Prostate gland (tissue), 2 donors: ENCODE results near the gene PECR. TPM values are rescaled to one million over a fixed set of nuclear protein-coding genes. Genes with fewer than 3 reads are reported as not detected.

Experiments
- DNase-seq: peaks from one replicate; pipeline ENCODE4 v3.0.0-alpha.2; 2019; ENCODE audit warnings: low spot score
- H3K27ac ChIP-seq, 2 donors: fragments of 200-600 bp; sonication (generic); 2 replicates each; pipeline ENCODE4 v1.5.1; 2017 to 2019
- H3K27me3 ChIP-seq: fragments of 200-600 bp; sonication (generic); replicated peaks from 2 replicates; pipeline ENCODE4 v1.5.1; 2019; ENCODE audit not compliant: insufficient read depth
- H3K36me3 ChIP-seq, 2 donors: fragments of 200-600 bp; sonication (generic); 1 replicate in 1 of 2; 2 replicates in 1 of 2; pipeline versions ENCODE4 v1.5.1 to v1.8.1; 2017 to 2019
- H3K4me1 ChIP-seq: fragments of 200-600 bp; sonication (generic); replicated peaks from 2 replicates; pipeline ENCODE4 v1.5.1; 2019
- H3K4me3 ChIP-seq, 2 donors: fragments of 200-600 bp; sonication (generic); 2 replicates each; pipeline ENCODE4 v1.5.1; 2017 to 2019
- H3K9me3 ChIP-seq: fragments of 200-600 bp; sonication (generic); 2 replicates; pipeline ENCODE4 v1.5.1; 2017
- POLR2A ChIP-seq: fragments of 450-650 bp; IDR thresholded peaks from one replicate; pipeline ENCODE4 v1.6.1; 2016; ENCODE audit warnings: antibody characterized with exemption, mild to moderate bottlenecking
- POLR2AphosphoS5 ChIP-seq: sonication (generic); formaldehyde crosslinking; IDR thresholded peaks from one replicate; pipeline ENCODE4 v1.6.1; 2017; ENCODE audit warnings: antibody characterized with exemption
- WGBS: methylation state at CpG from one replicate; pipeline ENCODE4 v1.1.5; 2018; 5-methylcytosine and 5-hydroxymethylcytosine counted together
- intact Hi-C: fragments of 100-400 bp; cut with DNase I; formaldehyde crosslinking; loops from one replicate; pipeline ENCODE4 v1.14.2; 2022
- total RNA-seq, 2 donors: library from RNA; depleted of rRNA; stranded (reverse); fragments of >200 nt; gene quantifications; one replicate each; pipeline ENCODE4 v1.1.0, GENCODE V29; 2016
- TF ChIP-seq, protein P1 (sequence below), 4 experiments: fragments of 200-600 bp in 2 of 4; fragments of 450-650 bp in 2 of 4; sonication (generic) in 2 of 4; IDR thresholded peaks; 1 replicate in 3 of 4; 2 replicates in 1 of 4; pipeline ENCODE4 v1.5.1; 2016 to 2019; ENCODE audit warnings: antibody characterized with exemption in 4 of 4, mild to moderate bottlenecking in 2 of 4, moderate library complexity in 2 of 4

The PECR gene
- total RNA-seq, 2 donors from 2014 or later: 6.9 to 16.3 TPM

DNA sequence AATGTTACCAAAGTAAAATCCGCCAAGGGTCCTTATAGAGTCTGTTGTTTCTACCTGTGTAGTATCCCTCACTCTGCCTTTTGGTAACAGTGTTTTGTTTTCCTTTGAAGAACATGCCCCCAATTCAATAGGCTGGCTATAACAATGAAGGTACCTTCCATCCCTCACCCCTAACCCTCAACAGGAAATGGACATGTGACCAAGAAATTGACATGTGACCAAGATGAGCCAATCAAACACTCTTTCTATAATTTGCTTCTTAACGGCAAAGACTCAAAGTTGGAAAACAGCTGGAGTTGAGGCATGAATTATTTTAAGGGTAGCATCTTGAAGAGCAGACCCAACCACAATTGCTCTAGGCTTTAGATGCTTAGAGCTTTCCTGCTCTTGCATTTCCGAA, 62.9 kb downstream of the PECR start:
- WGBS: 95% methylated on average over 3 of the region's 3 CpGs
- intact Hi-C loops: no loop called here
- Histone ChIP-seq H3K27ac (no peak overlapping the region), H3K27me3 (no peaks in the 10 kb centered on the region), H3K4me1 (no peaks in the 10 kb centered on the region), H3K36me3 (no peaks in the 10 kb centered on the region), H3K9me3 (no peaks in the 10 kb centered on the region), H3K4me3 (no peak overlapping the region)
- DNase-seq: no peak
- no peak for TF ChIP-seq POLR2A
- TF ChIP-seq POLR2AphosphoS5: no peak
- TF ChIP-seq, protein P1, sequence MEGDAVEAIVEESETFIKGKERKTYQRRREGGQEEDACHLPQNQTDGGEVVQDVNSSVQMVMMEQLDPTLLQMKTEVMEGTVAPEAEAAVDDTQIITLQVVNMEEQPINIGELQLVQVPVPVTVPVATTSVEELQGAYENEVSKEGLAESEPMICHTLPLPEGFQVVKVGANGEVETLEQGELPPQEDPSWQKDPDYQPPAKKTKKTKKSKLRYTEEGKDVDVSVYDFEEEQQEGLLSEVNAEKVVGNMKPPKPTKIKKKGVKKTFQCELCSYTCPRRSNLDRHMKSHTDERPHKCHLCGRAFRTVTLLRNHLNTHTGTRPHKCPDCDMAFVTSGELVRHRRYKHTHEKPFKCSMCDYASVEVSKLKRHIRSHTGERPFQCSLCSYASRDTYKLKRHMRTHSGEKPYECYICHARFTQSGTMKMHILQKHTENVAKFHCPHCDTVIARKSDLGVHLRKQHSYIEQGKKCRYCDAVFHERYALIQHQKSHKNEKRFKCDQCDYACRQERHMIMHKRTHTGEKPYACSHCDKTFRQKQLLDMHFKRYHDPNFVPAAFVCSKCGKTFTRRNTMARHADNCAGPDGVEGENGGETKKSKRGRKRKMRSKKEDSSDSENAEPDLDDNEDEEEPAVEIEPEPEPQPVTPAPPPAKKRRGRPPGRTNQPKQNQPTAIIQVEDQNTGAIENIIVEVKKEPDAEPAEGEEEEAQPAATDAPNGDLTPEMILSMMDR (IDR thresholded peaks at IDR 0.05): no peak

DNA sequence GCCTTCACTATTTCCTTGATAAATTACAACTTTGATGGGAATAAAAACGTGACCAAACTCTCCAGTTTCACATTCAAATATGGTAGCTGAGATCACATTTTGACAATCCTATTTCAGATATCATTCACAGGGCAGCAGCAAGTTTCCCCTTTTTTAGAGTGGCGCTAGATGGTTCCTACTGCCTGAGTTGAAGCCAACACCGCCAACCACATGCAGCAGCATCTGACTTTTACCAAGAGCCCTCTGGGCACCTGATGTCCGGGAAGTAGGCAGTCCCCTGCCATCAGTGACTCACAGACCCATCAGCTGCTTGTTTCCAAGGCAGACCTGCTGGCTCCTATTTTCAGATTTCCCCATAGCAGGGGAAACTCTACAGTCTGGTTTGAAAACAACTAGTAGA, 64.2 kb downstream of the PECR start:
- no peak for DNase-seq
- Histone ChIP-seq H3K36me3 (no peaks in the 10 kb centered on the region), H3K4me1 (no peaks in the 10 kb centered on the region), H3K27ac (no peak overlapping the region), H3K27me3 (no peaks in the 10 kb centered on the region), H3K9me3 (no peaks in the 10 kb centered on the region), H3K4me3 (no peak overlapping the region)
- intact Hi-C loops: no loop called here
- no peak for TF ChIP-seq POLR2A
- TF ChIP-seq, protein P1 (IDR thresholded peaks at IDR 0.05): no peak
- WGBS: 89% methylated on average over 4 of the region's 4 CpGs

DNA sequence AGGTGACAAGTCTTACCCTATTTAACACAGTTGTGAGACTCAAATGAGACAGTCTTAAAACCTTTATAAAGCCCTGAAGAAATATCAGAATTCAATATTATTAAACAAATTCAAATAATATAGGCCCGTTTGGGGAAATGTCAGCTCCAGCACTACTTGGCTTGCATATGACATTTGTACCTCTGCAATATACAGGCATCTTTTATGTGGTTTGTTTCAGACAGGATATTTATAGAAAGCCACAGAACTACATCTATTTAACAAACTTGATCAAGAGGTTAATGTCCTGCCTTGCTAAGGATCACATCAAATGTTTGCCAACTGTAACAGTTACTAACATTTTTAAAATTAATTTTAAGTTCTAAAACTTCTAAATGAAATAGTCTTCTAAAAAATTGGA, 65.0 kb downstream of the PECR start:
- intact Hi-C loops: no loop called here
- TF ChIP-seq, protein P1 (IDR thresholded peaks at IDR 0.05): no peak
- TF ChIP-seq POLR2AphosphoS5: no peak
- no peak for TF ChIP-seq POLR2A
- 58% methylated on average over 1 of the region's 1 CpG for WGBS

DNA sequence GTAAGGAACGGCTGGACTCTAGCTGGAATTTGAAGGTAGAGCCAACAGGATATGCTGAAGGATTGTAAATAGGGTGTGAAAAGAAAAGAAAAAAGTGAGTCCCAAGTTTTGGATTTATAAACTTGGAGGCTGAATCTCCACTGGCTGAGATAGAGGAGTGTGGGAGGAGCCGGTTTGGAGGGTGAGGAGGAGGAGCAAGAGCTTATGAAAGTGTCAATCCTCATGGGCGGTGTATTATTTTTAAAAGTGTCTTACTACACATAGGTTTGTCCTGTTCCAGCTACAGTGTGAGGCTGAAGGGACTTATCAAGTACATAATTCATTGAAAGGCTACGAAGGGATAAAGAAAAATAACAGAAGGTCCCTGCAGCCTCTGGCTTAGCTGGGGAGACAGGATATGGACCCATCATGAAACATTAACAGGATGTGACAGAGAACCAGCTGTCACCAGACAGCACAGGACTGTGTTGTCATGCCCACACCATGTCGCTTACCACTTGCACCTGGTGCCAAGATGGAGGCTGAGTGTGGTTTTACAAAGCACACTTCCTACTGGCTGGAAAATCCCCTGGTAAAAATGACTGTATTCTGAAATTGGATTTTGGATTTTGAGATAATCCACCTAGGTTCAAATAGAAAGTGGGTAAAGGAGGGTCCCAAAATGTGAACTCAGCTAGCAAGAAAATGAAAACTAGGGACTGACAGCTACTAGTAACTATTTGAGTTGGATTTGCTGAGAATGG, 65.7 kb downstream of the PECR start:
- H3K9me3 ChIP-seq: no peaks in the 10 kb centered on the region
- no peaks in the 10 kb centered on the region for H3K4me1 ChIP-seq
- no peaks in the 10 kb centered on the region for H3K36me3 ChIP-seq
- TF ChIP-seq, protein P1 (IDR thresholded peaks at IDR 0.05): no peak
- TF ChIP-seq POLR2AphosphoS5: no peak
- TF ChIP-seq POLR2A: no peak
- intact Hi-C loops: no loop called here
- H3K27me3 ChIP-seq: no peaks in the 10 kb centered on the region
- H3K4me3 ChIP-seq: no peak overlapping the region
- 84% methylated on average over 5 of the region's 5 CpGs for WGBS
- DNase-seq: no peak
- no peak overlapping the region for H3K27ac ChIP-seq

More for the DNA sequence above, 65.0 kb downstream of the PECR start:
- Histone ChIP-seq H3K27me3 (no peaks in the 10 kb centered on the region), H3K4me1 (no peaks in the 10 kb centered on the region), H3K9me3 (no peaks in the 10 kb centered on the region), H3K27ac (no peak overlapping the region), H3K4me3 (no peak overlapping the region), H3K36me3 (no peaks in the 10 kb centered on the region)
- no peak for DNase-seq

DNA sequence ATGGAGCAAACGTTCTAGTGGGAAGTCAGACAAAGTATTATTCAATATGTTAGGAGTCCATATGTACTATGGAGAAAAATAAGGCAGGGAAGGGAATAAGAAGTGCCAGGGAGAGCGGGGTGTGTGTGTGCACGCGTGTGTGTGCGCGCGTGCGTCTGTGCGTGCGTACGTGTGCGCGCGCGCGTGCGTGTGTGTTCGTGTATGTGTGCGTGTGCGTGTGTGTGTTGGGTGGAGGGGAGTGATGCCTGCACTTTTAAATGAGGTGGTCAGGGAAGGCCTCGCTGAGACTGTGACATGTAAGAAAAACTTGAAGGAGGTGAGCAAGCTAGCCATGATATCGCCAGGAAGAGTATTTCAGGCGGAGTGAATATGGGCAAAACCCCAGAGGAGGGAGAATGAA, 66.6 kb downstream of the PECR start:
- intact Hi-C loops: no loop called here
- no peaks in the 10 kb centered on the region for H3K9me3 ChIP-seq
- WGBS: 93% methylated on average over 23 of the region's 23 CpGs
- H3K27ac ChIP-seq: no peak overlapping the region
- no peaks in the 10 kb centered on the region for H3K27me3 ChIP-seq
- no peak overlapping the region for H3K4me3 ChIP-seq
- no peak for TF ChIP-seq POLR2A
- no peak for TF ChIP-seq POLR2AphosphoS5
- TF ChIP-seq, protein P1 (IDR thresholded peaks at IDR 0.05): no peak
- DNase-seq: no peak
- no peaks in the 10 kb centered on the region for H3K4me1 ChIP-seq
- no peaks in the 10 kb centered on the region for H3K36me3 ChIP-seq
